Lower lobe of right lung (tissue), 2 donors: ENCODE measurements around the gene ZNF684. TPM values are rescaled to one million over a fixed set of nuclear protein-coding genes. Genes with fewer than 3 reads are reported as not detected.
"Not testable (repeated sequence)": the region's sequence is repeated elsewhere in the genome, so short reads cannot be mapped to it uniquely, and the experiment has no call there.

Experiments
- ATAC-seq, 2 donors: fragments of 200-7000 bp; cut with Tn5 transposase; one replicate each; pipeline ENCODE4 v1.9.1; 2020 to 2022; ENCODE audit warnings: mild to moderate bottlenecking in 2 of 2, moderate library complexity in 2 of 2
- DNase-seq: peaks from one replicate; pipeline ENCODE4 v3.0.0-alpha.2; 2020
- H3K27ac ChIP-seq: fragments of 200-600 bp; one replicate; pipeline ENCODE4 v1.8.0; 2022
- H3K27me3 ChIP-seq: fragments of 200-600 bp; one replicate; pipeline ENCODE4 v1.8.0; 2022; ENCODE audit warnings: low read depth
- H3K36me3 ChIP-seq: fragments of 200-600 bp; one replicate; pipeline ENCODE4 v1.8.0; 2022; ENCODE audit warnings: mild to moderate bottlenecking
- H3K4me1 ChIP-seq: fragments of 200-600 bp; one replicate; pipeline ENCODE4 v1.8.0; 2022
- H3K4me3 ChIP-seq: fragments of 200-600 bp; one replicate; pipeline ENCODE4 v1.8.0; 2022; ENCODE audit warnings: mild to moderate bottlenecking
- H3K9me3 ChIP-seq: fragments of 200-600 bp; one replicate; pipeline ENCODE4 v1.8.0; 2022
- intact Hi-C: fragments of 100-400 bp; cut with DNase I; formaldehyde crosslinking; loops from one replicate; pipeline ENCODE4 v1.11.0; 2022
- long read RNA-seq: library from polyadenylated mRNA; unstranded; transcript quantifications from one replicate; pipeline ENCODE4 v2.0.0, GENCODE V29; 2021
- total RNA-seq: library from RNA; stranded (reverse); fragmentation: NEBNext Ultra II Directional; extraction: Animal tissue kit (Norgen Biotek cat#: 25700); gene quantifications from one replicate; pipeline ENCODE4 v1.2.1, GENCODE V29; 2021
- TF ChIP-seq, protein P1 (sequence below): fragments of 200-600 bp; IDR thresholded peaks from one replicate; pipeline ENCODE4 v1.8.0; 2022; ENCODE audit warnings: antibody characterized with exemption, mild to moderate bottlenecking
- donor health status: DM: no; HTN: yes; CAD: no; lungs with severe emphysema.

The ZNF684 gene
- 3.0 TPM for total RNA-seq
- long read RNA-seq, partial matches to known transcripts: 0 of 9 reads
- long read RNA-seq, other reads (novel, unspliced or antisense): 3 of 9 reads

DNA sequence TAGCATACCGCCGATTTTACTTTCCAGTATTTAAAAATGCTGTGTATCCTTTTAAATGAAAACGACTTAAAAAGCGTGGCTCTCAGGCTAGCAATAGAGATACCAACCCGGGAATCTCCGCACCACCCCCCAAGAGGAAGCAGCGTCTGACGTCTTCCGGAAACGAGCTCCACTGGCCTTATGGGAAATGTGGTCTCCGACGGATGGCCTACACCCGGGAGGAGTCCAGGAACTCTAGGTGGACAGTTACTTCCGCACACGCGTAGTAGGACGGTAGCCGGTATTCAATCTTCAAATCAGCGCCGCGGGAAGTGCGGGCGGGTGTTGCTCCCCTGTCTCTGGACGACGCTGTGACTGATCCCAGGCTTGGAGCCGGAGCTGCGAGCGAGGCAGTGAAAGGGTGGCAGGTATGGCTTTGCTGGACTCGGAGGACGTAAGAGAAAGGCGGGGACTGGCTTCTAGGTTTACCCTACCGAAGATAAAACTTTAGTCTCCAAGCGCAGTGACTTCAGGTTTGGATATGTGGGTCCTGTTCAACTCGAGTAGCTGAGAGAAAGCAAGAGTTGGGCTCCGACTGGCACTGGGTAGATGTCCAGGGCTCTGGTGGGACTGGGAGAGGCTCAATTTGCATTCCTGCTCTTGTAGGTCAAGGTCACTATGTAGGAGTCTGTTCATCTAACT is at the start of gene ZNF684:
Gene ZNF684, plus strand, starts transcription at position 257 of the 681 bp plus-strand sequence. CDS start 1,530 bp downstream, outside the sequence.
- H3K36me3 ChIP-seq: no peaks in the 10 kb centered on the region
- H3K27me3 ChIP-seq: no peaks in the 10 kb centered on the region
- ATAC-seq: peak; percentile 100
- H3K4me3 ChIP-seq: peak within 1 kb of the TSS; percentile 70
- DNase-seq: peak; percentile 91
- H3K27ac ChIP-seq: peak within 1 kb of the TSS; percentile 84
- H3K4me1 ChIP-seq: peaks cover 18% of the 10 kb centered on the region
- no peaks in the 10 kb centered on the region for H3K9me3 ChIP-seq
- TF ChIP-seq, protein P1, sequence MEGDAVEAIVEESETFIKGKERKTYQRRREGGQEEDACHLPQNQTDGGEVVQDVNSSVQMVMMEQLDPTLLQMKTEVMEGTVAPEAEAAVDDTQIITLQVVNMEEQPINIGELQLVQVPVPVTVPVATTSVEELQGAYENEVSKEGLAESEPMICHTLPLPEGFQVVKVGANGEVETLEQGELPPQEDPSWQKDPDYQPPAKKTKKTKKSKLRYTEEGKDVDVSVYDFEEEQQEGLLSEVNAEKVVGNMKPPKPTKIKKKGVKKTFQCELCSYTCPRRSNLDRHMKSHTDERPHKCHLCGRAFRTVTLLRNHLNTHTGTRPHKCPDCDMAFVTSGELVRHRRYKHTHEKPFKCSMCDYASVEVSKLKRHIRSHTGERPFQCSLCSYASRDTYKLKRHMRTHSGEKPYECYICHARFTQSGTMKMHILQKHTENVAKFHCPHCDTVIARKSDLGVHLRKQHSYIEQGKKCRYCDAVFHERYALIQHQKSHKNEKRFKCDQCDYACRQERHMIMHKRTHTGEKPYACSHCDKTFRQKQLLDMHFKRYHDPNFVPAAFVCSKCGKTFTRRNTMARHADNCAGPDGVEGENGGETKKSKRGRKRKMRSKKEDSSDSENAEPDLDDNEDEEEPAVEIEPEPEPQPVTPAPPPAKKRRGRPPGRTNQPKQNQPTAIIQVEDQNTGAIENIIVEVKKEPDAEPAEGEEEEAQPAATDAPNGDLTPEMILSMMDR: no peak
- intact Hi-C loops: no loop called here

DNA sequence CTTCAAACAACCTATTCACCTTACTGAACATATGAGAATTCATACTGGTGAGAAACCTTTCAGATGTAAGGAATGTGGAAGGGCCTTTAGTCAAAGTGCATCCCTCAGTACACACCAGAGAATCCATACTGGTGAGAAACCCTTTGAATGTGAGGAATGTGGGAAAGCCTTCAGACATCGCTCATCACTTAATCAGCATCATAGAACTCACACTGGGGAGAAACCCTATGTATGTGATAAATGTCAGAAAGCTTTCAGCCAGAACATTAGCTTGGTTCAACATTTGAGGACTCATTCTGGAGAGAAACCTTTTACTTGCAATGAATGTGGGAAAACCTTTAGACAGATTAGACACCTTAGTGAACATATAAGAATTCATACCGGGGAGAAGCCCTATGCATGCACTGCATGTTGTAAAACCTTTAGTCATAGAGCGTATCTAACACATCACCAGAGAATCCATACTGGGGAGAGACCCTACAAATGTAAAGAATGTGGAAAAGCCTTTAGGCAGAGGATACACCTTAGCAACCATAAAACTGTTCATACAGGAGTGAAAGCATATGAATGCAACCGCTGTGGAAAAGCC is 36.0 kb upstream of the ZNF684 start:
- H3K4me3 ChIP-seq: no peak overlapping the region
- H3K27ac ChIP-seq: no peak overlapping the region
- intact Hi-C loops: no loop called here
- H3K9me3 ChIP-seq: peaks cover 86% of the 10 kb centered on the region
- no peaks in the 10 kb centered on the region for H3K27me3 ChIP-seq
- peaks cover 24% of the 10 kb centered on the region for H3K36me3 ChIP-seq
- H3K4me1 ChIP-seq: no peaks in the 10 kb centered on the region
- DNase-seq: no peak
- ATAC-seq: no peak
- TF ChIP-seq, protein P1: no peak

DNA sequence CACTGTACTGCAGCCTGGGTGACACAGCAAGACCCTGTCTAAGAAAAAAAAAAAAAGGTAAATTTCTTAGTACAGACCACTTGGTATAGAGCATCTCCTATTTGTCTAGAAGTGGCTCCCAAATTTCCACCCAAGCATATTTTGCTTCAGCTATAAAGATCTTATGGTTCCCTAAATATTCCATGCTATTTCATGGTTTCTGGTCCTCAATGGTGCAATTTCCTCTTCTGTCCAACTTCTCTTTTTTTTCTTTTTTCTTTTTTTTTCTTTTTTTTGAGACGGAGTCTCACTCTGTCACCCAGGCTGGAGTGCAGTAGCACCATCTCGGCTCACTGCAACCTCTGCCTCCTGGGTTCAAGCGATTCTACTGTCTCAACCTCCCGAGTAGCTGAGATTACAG is 28.8 kb upstream of the ZNF684 start:
- H3K4me1 ChIP-seq, H3K27ac ChIP-seq, ATAC-seq, H3K36me3 ChIP-seq, DNase-seq, H3K4me3 ChIP-seq, intact Hi-C loops, H3K27me3 ChIP-seq: not testable (repeated sequence)
- peaks cover 35% of the 10 kb centered on the region for H3K9me3 ChIP-seq

DNA sequence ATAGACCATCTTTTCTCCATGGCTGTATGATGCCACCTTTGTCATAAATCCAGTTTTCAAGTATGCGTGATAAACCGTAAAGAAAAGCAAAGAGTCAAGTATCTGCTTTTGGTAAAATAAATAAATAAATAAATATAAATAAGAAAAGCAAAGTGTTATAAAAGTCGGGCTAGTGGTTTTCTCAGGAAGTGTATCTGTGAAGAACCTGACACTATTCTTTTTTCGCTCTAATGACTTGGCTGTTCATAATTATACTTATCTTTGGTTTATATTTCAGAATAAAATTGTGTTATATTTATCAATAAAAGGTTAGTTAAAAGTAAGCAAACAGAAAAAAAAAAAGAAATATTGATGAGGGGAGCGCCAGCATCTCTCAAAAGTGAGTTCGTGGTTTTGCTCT is 23.5 kb upstream of the ZNF684 start:
- ATAC-seq: no peak
- no peaks in the 10 kb centered on the region for H3K27me3 ChIP-seq
- H3K9me3 ChIP-seq: peaks cover 8% of the 10 kb centered on the region
- no peak for DNase-seq
- TF ChIP-seq, protein P1: no peak
- no peaks in the 10 kb centered on the region for H3K36me3 ChIP-seq
- peaks cover 10% of the 10 kb centered on the region for H3K4me1 ChIP-seq
- H3K27ac ChIP-seq: peak overlapping the region; percentile 78
- H3K4me3 ChIP-seq: peak overlapping the region; percentile 91
- intact Hi-C loops: no loop called here

DNA sequence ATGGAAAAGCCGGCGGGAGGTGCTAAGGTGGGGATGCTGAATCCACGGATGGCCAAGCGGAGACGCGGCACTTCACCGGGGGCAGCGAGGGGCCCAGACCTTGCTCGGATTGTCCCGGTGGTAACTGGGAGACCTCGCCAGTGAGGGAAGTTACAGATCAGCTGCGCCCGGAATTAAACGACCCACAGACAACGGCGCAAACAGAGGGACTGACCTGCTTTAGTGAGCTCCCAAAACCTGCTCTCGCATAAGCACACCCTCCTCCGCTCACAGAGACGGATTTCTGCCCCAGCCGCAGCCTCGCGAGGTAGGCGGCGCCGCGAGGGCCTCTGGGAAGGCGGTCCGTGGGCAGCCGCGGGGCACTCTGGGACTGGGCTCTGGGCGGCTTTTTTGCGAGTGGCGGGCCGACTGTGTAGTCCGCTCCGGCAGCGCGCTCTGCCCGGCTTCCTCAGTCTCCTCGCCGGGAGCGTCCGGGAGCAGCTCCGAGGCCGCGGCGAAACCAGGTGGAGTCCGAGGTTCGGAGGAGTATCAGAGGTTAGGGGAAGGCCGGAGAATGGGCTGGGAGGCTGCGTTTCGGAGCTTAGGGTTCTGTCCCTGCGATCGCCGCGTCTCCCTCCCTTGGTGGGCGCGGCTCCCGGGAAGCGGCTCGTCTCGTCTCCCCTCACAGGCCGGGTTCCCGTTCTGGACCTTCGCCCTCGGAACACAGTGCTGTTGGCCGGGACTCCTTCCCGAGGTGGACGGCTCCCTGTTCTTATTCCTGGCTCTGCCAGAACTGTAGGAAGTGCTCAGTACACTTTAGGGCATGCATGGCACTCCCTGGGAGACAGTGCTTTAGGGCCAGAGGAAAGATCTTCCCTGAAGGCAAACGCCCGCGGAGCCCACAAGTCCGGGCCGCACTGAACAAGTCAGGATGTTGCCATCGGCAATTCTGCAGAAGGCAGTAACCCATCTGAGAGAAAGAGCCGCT is 22.8 kb upstream of the ZNF684 start, which contains the start of gene EXO5:
Gene EXO5, plus strand, starts transcription at position 393 of the 967 bp plus-strand sequence. CDS start 5,778 bp downstream, outside the sequence.
- Histone ChIP-seq H3K4me1 (peaks cover 10% of the 10 kb centered on the region), H3K9me3 (peaks cover 1% of the 10 kb centered on the region), H3K27me3 (no peaks in the 10 kb centered on the region), H3K36me3 (no peaks in the 10 kb centered on the region), H3K4me3 (peak within 1 kb of the TSS; percentile 91), H3K27ac (peak within 1 kb of the TSS; percentile 78)
- TF ChIP-seq, protein P1: no peak
- DNase-seq (peak; percentile 91), ATAC-seq (peak; percentile 99 to 100)
- intact Hi-C loops: no loop called here
